OCI-M2 (cell line): ENCODE data around the gene ESYT3.
"Not testable (repeated sequence)": the region's sequence is repeated elsewhere in the genome, so short reads cannot be mapped to it uniquely, and the experiment has no call there.

Experiments
- DNase-seq: peaks from one replicate; lab custom pipeline; 2025; ENCODE audit not compliant: unreplicated experiment; lab: John Stamatoyannopoulos, UW

ESYT3 gene

GRCh38 chr3:138408751-138409570, 25.5 kb upstream of the ESYT3 start:
- no peak for DNase-seq

GRCh38 chr3:138412821-138413551, 21.4 kb upstream of the ESYT3 start:
- DNase-seq = no peak

GRCh38 chr3:138416236-138416635, 18.2 kb upstream of the ESYT3 start:
- not testable (repeated sequence) for DNase-seq

- DNase-seq = peak; percentile 37
Observed at GRCh38 chr3:138417559-138417982, 16.8 kb upstream of the ESYT3 start.

GRCh38 chr3:138418601-138419206, 15.7 kb upstream of the ESYT3 start:
- DNase-seq = no peak

GRCh38 chr3:138423316-138423715, 11.1 kb upstream of the ESYT3 start:
- DNase-seq = no peak

- DNase-seq = no peak
Observed at GRCh38 chr3:138424323-138424722, 10.1 kb upstream of the ESYT3 start.

- no peak for DNase-seq
Observed at GRCh38 chr3:138426211-138426610, 8.2 kb upstream of the ESYT3 start.

GRCh38 chr3:138426754-138427153, 7.7 kb upstream of the ESYT3 start:
- DNase-seq = not testable (repeated sequence)

GRCh38 chr3:138429665-138430064, 4.8 kb upstream of the ESYT3 start:
- no peak for DNase-seq

GRCh38 chr3:138432576-138433240, 1.7 kb upstream of the ESYT3 start:
- DNase-seq = no peak

- DNase-seq = no peak
Observed at GRCh38 chr3:138433892-138434275, 532 bp upstream of the ESYT3 start.

GRCh38 chr3:138434875-138435772, 708 bp downstream of the ESYT3 start:
- DNase-seq = no peak

- DNase-seq = no peak
Observed at GRCh38 chr3:138435840-138436239, 1.4 kb downstream of the ESYT3 start.

- DNase-seq = no peak
Observed at GRCh38 chr3:138437281-138437680, 2.9 kb downstream of the ESYT3 start.

- DNase-seq = no peak
Observed at GRCh38 chr3:138438896-138439295, 4.5 kb downstream of the ESYT3 start.

- DNase-seq = no peak
Observed at GRCh38 chr3:138439646-138440045, 5.2 kb downstream of the ESYT3 start.

GRCh38 chr3:138440121-138440521, 5.7 kb downstream of the ESYT3 start:
- DNase-seq = no peak

- no peak for DNase-seq
Observed at GRCh38 chr3:138440596-138440995, 6.2 kb downstream of the ESYT3 start.

- DNase-seq = no peak
Observed at GRCh38 chr3:138441256-138441655, 6.8 kb downstream of the ESYT3 start.
